ENCODE results near the gene CDK5R2. TPM values are rescaled to one million over a fixed set of nuclear protein-coding genes. Genes with fewer than 3 reads are reported as not detected.

Gene CDK5R2
- total and polyA plus RNA-seq, 2 of the 13 experiments (the other 11 are each of a cell fraction or from before 2014, with no cell fraction given), result not detected

GRCh38 chr2:218980735-218981389 is 21.4 kb downstream of the CDK5R2 start (continued):
- TF ChIP-seq, protein P1, sequence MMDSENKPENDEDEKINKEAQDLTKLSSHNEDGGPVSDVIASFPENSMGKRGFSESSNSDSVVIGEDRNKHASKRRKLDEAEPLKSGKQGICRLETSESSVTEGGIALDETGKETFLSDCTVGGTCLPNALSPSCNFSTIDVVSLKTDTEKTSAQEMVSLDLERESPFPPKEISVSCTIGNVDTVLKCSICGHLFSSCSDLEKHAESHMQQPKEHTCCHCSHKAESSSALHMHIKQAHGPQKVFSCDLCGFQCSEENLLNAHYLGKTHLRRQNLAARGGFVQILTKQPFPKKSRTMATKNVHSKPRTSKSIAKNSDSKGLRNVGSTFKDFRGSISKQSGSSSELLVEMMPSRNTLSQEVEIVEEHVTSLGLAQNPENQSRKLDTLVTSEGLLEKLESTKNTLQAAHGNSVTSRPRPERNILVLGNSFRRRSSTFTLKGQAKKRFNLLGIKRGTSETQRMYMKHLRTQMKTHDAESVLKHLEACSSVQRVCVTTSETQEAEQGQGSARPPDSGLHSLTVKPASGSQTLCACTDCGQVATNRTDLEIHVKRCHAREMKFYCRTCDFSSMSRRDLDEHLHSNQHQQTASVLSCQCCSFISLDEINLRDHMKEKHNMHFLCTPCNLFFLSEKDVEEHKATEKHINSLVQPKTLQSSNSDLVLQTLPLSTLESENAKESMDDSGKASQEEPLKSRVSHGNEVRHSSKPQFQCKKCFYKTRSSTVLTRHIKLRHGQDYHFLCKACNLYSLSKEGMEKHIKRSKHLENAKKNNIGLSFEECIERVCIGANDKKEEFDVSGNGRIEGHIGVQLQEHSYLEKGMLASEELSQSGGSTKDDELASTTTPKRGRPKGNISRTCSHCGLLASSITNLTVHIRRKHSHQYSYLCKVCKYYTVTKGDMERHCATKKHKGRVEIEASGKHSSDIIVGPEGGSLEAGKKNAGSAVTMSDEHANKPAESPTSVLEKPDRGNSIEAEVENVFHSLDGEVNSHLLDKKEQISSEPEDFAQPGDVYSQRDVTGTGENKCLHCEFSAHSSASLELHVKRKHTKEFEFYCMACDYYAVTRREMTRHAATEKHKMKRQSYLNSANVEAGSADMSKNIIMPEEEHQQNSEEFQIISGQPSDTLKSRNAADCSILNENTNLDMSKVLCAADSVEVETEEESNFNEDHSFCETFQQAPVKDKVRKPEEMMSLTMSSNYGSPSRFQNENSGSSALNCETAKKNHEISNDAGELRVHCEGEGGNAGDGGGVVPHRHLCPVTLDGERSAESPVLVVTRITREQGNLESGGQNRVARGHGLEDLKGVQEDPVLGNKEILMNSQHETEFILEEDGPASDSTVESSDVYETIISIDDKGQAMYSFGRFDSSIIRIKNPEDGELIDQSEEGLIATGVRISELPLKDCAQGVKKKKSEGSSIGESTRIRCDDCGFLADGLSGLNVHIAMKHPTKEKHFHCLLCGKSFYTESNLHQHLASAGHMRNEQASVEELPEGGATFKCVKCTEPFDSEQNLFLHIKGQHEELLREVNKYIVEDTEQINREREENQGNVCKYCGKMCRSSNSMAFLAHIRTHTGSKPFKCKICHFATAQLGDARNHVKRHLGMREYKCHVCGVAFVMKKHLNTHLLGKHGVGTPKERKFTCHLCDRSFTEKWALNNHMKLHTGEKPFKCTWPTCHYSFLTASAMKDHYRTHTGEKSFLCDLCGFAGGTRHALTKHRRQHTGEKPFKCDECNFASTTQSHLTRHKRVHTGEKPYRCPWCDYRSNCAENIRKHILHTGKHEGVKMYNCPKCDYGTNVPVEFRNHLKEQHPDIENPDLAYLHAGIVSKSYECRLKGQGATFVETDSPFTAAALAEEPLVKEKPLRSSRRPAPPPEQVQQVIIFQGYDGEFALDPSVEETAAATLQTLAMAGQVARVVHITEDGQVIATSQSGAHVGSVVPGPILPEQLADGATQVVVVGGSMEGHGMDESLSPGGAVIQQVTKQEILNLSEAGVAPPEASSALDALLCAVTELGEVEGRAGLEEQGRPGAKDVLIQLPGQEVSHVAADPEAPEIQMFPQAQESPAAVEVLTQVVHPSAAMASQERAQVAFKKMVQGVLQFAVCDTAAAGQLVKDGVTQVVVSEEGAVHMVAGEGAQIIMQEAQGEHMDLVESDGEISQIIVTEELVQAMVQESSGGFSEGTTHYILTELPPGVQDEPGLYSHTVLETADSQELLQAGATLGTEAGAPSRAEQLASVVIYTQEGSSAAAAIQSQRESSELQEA (CRISPR knock-in tag; IDR thresholded peaks at IDR 0.05; ENCODE audit: not compliant biosample characterization), result no peak
- no peak for TF ChIP-seq CBX2 (IDR thresholded peaks at IDR 0.05; ENCODE audit: low read depth, low read length)
- TF ChIP-seq CBX2 (CRISPR knock-in tag; IDR thresholded peaks at IDR 0.05; ENCODE audit: low read depth), result no peak
- TF ChIP-seq ZKSCAN8 (CRISPR knock-in tag; IDR thresholded peaks at IDR 0.05; ENCODE audit: borderline replicate concordance), result no peak
- no peak for TF ChIP-seq ZNF572 (CRISPR knock-in tag; IDR thresholded peaks at IDR 0.05)
- TF ChIP-seq, protein P2, sequence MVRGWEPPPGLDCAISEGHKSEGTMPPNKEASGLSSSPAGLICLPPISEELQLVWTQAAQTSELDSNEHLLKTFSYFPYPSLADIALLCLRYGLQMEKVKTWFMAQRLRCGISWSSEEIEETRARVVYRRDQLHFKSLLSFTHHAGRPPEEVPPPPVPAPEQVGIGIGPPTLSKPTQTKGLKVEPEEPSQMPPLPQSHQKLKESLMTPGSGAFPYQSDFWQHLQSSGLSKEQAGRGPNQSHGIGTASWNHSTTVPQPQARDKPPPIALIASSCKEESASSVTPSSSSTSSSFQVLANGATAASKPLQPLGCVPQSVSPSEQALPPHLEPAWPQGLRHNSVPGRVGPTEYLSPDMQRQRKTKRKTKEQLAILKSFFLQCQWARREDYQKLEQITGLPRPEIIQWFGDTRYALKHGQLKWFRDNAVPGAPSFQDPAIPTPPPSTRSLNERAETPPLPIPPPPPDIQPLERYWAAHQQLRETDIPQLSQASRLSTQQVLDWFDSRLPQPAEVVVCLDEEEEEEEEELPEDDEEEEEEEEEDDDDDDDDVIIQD (CRISPR knock-in tag; IDR thresholded peaks at IDR 0.05; ENCODE audit: low read depth), result no peak
- TF ChIP-seq THYN1 (CRISPR knock-in tag; IDR thresholded peaks at IDR 0.05; ENCODE audit: borderline replicate concordance, low read depth), result no peak
- TF ChIP-seq ZNF792 (CRISPR knock-in tag; IDR thresholded peaks at IDR 0.05), result no peak
- TF ChIP-seq ZNF646 (CRISPR knock-in tag; IDR thresholded peaks at IDR 0.05), result no peak
- no peak for TF ChIP-seq PRMT3 (CRISPR knock-in tag; IDR thresholded peaks at IDR 0.05; ENCODE audit: borderline replicate concordance, low read depth)
- TF ChIP-seq ZNF788 (CRISPR knock-in tag; IDR thresholded peaks at IDR 0.05; ENCODE audit: borderline replicate concordance), result no peak
